ENCODE data around the gene FAM43B. TPM values are rescaled to one million over a fixed set of nuclear protein-coding genes. Genes with fewer than 3 reads are reported as not detected.
A peak's percentile ranks its signal among the peaks of the same experiment; 100 is the strongest.

The FAM43B gene
- total RNA-seq, 1 experiment from 2014 or later, result 2.9 TPM

DNA sequence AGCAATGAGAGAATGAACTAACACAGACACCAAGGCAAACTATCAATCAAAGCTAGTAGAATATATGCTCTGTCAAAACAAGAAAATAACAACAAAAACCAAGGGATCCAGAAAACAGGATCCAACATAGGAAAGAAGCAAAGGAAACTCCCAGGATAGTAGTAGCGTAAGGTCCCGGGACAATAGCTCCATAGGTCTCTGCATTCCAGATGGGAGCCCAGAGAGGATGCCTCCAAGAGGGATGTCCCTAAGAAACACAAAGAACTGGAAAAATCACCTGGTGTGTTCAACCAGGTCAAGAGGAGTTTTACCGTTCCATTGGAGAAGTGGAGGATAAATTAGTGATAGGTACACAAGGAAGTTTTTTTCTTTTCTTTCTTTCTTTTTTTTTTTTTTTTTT is 5.7 kb upstream of the FAM43B start:
- Mint-ChIP-seq H3K4me3 (no peak overlapping the region), H3K36me3 (no peaks in the 10 kb centered on the region), H3K4me1 (peaks cover 3% of the 10 kb centered on the region; the same call in 1 of the 2 replicates), H3K27ac (no peak overlapping the region), H3K9me3 (no peaks in the 10 kb centered on the region), H3K27me3 (ENCODE audit: low read depth) (peaks cover 71% of the 10 kb centered on the region)
- ChIA-PET CTCF (interaction anchor here (0.6 kb wide), 3 partner anchors 53 to 1172 kb away, joined by 3 to 4 read pairs (median 3); no protein-coding TSS in a partner anchor), POLR2A (no interaction called here)
- no peak for DNase-seq (ENCODE audit: low spot score)
- TF ChIP-seq NR3C1 (CRISPR knock-in tag; conservative IDR thresholded peaks at IDR 0.05; ENCODE audit: low read depth) (no peak), IRF2 (CRISPR knock-in tag; IDR thresholded peaks at IDR 0.05; ENCODE audit: borderline replicate concordance, low read depth) (no peak), GTF2I (CRISPR knock-in tag; conservative IDR thresholded peaks at IDR 0.05) (no peak), RORB (CRISPR knock-in tag; IDR thresholded peaks at IDR 0.05) (no peak), CREM (CRISPR knock-in tag; IDR thresholded peaks at IDR 0.05) (no peak), TEAD4 (CRISPR knock-in tag; IDR thresholded peaks at IDR 0.05) (no peak), NFE2L1 (CRISPR knock-in tag; IDR thresholded peaks at IDR 0.05) (no peak), MXD4 (CRISPR knock-in tag; IDR thresholded peaks at IDR 0.05; ENCODE audit: borderline replicate concordance) (no peak), PRRX2 (CRISPR knock-in tag; IDR thresholded peaks at IDR 0.05) (no peak)
- TF ChIP-seq, protein P1, sequence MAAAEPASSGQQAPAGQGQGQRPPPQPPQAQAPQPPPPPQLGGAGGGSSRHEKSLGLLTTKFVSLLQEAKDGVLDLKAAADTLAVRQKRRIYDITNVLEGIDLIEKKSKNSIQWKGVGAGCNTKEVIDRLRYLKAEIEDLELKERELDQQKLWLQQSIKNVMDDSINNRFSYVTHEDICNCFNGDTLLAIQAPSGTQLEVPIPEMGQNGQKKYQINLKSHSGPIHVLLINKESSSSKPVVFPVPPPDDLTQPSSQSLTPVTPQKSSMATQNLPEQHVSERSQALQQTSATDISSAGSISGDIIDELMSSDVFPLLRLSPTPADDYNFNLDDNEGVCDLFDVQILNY (CRISPR knock-in tag; IDR thresholded peaks at IDR 0.05), result no peak
- TF ChIP-seq, protein P2, sequence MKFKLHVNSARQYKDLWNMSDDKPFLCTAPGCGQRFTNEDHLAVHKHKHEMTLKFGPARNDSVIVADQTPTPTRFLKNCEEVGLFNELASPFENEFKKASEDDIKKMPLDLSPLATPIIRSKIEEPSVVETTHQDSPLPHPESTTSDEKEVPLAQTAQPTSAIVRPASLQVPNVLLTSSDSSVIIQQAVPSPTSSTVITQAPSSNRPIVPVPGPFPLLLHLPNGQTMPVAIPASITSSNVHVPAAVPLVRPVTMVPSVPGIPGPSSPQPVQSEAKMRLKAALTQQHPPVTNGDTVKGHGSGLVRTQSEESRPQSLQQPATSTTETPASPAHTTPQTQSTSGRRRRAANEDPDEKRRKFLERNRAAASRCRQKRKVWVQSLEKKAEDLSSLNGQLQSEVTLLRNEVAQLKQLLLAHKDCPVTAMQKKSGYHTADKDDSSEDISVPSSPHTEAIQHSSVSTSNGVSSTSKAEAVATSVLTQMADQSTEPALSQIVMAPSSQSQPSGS (CRISPR knock-in tag; IDR thresholded peaks at IDR 0.05; ENCODE audit: borderline replicate concordance, low read depth), result no peak
- TF ChIP-seq, protein P3, sequence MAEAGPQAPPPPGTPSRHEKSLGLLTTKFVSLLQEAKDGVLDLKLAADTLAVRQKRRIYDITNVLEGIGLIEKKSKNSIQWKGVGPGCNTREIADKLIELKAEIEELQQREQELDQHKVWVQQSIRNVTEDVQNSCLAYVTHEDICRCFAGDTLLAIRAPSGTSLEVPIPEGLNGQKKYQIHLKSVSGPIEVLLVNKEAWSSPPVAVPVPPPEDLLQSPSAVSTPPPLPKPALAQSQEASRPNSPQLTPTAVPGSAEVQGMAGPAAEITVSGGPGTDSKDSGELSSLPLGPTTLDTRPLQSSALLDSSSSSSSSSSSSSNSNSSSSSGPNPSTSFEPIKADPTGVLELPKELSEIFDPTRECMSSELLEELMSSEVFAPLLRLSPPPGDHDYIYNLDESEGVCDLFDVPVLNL (CRISPR knock-in tag; IDR thresholded peaks at IDR 0.05; ENCODE audit: borderline replicate concordance, low read depth), result no peak
- no peak for ATAC-seq

DNA sequence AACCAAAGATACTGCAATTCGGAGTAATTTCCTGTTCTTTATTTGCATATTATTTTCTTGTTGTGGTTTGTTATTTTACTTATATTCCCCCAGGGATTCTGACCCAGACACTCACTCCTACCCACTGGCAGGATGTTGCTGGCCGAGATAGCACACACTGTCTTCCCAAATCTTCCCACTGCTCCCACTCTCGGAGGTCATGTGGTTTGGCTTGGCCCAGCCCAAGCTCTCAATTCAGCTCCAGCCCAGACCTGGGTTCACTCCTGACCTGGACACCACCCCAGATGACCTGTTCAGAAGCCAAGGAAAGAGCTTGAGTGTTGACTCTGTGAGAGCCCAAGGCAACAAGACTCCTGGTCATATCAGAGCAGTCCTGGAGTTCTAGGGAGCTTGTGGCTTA is 1.2 kb upstream of the FAM43B start:
- Mint-ChIP-seq H3K4me1 (peaks cover 11% of the 10 kb centered on the region), H3K27me3 (ENCODE audit: low read depth) (peaks cover 55% of the 10 kb centered on the region), H3K9me3 (no peaks in the 10 kb centered on the region), H3K36me3 (no peaks in the 10 kb centered on the region), H3K4me3 (peak overlapping the region; percentile 16; the same call in 1 of the 2 replicates), H3K27ac (no peak overlapping the region)
- ATAC-seq (no peak), DNase-seq (ENCODE audit: low spot score) (no peak)
- TF ChIP-seq ZNF219 (CRISPR knock-in tag; IDR thresholded peaks at IDR 0.05; ENCODE audit: borderline replicate concordance), result no peak
- TF ChIP-seq ZNF138 (CRISPR knock-in tag; conservative IDR thresholded peaks at IDR 0.05), result no peak
- TF ChIP-seq, protein P4, sequence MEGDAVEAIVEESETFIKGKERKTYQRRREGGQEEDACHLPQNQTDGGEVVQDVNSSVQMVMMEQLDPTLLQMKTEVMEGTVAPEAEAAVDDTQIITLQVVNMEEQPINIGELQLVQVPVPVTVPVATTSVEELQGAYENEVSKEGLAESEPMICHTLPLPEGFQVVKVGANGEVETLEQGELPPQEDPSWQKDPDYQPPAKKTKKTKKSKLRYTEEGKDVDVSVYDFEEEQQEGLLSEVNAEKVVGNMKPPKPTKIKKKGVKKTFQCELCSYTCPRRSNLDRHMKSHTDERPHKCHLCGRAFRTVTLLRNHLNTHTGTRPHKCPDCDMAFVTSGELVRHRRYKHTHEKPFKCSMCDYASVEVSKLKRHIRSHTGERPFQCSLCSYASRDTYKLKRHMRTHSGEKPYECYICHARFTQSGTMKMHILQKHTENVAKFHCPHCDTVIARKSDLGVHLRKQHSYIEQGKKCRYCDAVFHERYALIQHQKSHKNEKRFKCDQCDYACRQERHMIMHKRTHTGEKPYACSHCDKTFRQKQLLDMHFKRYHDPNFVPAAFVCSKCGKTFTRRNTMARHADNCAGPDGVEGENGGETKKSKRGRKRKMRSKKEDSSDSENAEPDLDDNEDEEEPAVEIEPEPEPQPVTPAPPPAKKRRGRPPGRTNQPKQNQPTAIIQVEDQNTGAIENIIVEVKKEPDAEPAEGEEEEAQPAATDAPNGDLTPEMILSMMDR (IDR thresholded peaks at IDR 0.05), result no peak
- POLR2A ChIA-PET, result no interaction called here
- CTCF ChIA-PET, result interaction anchor here (0.6 to 2.1 kb wide), 4 partner anchors 42 to 146 kb away, joined by 4 to 9 read pairs (median 4); no protein-coding TSS in a partner anchor

DNA sequence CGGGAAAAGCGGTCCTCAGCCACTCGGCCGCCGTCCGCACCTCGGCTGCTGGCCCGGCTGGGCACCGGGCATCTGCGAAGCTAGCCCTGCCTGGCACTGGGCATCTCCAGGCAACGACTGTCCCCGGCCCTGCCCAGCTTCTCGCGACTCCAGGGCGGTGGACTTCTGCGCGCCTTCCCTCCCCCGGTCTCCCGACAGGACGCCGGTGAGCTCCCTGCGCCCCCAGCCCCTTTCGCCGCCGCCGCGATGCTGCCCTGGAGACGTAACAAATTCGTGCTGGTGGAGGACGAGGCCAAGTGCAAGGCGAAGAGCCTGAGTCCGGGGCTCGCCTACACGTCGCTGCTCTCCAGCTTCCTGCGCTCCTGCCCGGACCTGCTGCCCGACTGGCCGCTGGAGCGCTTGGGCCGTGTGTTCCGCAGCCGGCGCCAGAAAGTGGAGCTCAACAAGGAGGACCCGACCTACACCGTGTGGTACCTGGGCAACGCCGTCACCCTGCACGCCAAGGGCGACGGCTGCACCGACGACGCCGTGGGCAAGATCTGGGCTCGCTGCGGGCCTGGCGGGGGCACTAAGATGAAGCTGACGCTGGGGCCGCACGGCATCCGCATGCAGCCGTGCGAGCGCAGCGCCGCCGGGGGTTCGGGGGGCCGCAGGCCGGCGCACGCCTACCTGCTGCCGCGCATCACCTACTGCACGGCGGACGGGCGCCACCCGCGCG is 514 bp downstream of the FAM43B start:
- POLR2A ChIA-PET, result interaction anchor here (0.5 to 2.1 kb wide), 4 partner anchors 12 to 109 kb away, joined by 3 to 9 read pairs (median 4); partner anchors contain the start of gene DDOST
- H3K36me3 Mint-ChIP-seq, result no peaks in the 10 kb centered on the region
- no peak overlapping the region for H3K27ac Mint-ChIP-seq
- ATAC-seq (peak; percentile 27), DNase-seq (ENCODE audit: low spot score) (peak; percentile 41)
- peaks cover 45% of the 10 kb centered on the region for H3K27me3 Mint-ChIP-seq (ENCODE audit: low read depth)
- CTCF ChIA-PET, result interaction anchor here (0.6 to 2.1 kb wide), 12 partner anchors 9 to 718 kb away, joined by 3 to 15 read pairs (median 4); partner anchors contain the start of gene DDOST
- no peaks in the 10 kb centered on the region for H3K9me3 Mint-ChIP-seq
- H3K4me3 Mint-ChIP-seq, result peak overlapping the region; percentile 75
- H3K4me1 Mint-ChIP-seq, result peaks cover 11% of the 10 kb centered on the region
- TF ChIP-seq, protein P5, sequence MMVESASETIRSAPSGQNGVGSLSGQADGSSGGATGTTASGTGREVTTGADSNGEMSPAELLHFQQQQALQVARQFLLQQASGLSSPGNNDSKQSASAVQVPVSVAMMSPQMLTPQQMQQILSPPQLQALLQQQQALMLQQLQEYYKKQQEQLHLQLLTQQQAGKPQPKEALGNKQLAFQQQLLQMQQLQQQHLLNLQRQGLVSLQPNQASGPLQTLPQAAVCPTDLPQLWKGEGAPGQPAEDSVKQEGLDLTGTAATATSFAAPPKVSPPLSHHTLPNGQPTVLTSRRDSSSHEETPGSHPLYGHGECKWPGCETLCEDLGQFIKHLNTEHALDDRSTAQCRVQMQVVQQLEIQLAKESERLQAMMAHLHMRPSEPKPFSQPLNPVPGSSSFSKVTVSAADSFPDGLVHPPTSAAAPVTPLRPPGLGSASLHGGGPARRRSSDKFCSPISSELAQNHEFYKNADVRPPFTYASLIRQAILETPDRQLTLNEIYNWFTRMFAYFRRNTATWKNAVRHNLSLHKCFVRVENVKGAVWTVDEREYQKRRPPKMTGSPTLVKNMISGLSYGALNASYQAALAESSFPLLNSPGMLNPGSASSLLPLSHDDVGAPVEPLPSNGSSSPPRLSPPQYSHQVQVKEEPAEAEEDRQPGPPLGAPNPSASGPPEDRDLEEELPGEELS (CRISPR knock-in tag; IDR thresholded peaks at IDR 0.05), result no peak
- TF ChIP-seq, protein P6, sequence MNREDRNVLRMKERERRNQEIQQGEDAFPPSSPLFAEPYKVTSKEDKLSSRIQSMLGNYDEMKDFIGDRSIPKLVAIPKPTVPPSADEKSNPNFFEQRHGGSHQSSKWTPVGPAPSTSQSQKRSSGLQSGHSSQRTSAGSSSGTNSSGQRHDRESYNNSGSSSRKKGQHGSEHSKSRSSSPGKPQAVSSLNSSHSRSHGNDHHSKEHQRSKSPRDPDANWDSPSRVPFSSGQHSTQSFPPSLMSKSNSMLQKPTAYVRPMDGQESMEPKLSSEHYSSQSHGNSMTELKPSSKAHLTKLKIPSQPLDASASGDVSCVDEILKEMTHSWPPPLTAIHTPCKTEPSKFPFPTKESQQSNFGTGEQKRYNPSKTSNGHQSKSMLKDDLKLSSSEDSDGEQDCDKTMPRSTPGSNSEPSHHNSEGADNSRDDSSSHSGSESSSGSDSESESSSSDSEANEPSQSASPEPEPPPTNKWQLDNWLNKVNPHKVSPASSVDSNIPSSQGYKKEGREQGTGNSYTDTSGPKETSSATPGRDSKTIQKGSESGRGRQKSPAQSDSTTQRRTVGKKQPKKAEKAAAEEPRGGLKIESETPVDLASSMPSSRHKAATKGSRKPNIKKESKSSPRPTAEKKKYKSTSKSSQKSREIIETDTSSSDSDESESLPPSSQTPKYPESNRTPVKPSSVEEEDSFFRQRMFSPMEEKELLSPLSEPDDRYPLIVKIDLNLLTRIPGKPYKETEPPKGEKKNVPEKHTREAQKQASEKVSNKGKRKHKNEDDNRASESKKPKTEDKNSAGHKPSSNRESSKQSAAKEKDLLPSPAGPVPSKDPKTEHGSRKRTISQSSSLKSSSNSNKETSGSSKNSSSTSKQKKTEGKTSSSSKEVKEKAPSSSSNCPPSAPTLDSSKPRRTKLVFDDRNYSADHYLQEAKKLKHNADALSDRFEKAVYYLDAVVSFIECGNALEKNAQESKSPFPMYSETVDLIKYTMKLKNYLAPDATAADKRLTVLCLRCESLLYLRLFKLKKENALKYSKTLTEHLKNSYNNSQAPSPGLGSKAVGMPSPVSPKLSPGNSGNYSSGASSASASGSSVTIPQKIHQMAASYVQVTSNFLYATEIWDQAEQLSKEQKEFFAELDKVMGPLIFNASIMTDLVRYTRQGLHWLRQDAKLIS (CRISPR knock-in tag; IDR thresholded peaks at IDR 0.05; ENCODE audit: borderline replicate concordance), result no peak
- peak; percentile 35; the same call in 1 of the 2 replicates for TF ChIP-seq ZNF317 (CRISPR knock-in tag; IDR thresholded peaks at IDR 0.05; ENCODE audit: borderline replicate concordance, low read depth)
- peak; percentile 54; the same call in 1 of the 2 replicates for TF ChIP-seq SMAD3 (CRISPR knock-in tag; IDR thresholded peaks at IDR 0.05; ENCODE audit: borderline replicate concordance)
- TF ChIP-seq MXD4 (CRISPR knock-in tag; IDR thresholded peaks at IDR 0.05; ENCODE audit: borderline replicate concordance), result no peak

Measured in WTC11 (cell line).